GM12874 (cell line): ENCODE results near the gene C5AR1.

Source experiments
- TF ChIP-seq, protein P1 (sequence below): IDR thresholded peaks from 2 replicates; pipeline ENCODE4 v1.5.1; 2011; ENCODE audit warnings: low read depth, mild to moderate bottlenecking, control low read depth, low read length, moderate library complexity; ENCODE audit not compliant: insufficient read depth

Gene C5AR1

DNA sequence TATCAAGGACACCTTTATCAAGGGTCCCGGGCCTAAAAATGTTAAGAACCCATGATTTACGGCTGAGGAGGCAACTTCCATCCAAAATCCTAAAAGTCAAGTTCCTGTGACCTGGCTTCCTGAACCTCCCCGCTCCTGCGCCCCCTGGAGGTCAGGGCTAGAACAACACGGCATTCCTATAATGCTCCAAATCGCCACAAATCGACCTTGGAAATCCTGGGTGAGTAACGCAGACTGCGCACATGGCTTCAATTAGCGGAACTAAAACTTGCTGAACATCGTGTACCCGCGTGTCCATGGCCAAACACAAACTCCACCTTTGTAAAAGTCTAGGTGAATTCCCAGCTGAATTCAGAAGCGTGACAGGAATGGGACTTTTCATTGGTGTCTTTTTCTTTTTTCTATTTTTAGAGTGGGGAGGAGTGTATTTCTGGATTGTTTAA is 4.3 kb upstream of the C5AR1 start:
- TF ChIP-seq, protein P1, sequence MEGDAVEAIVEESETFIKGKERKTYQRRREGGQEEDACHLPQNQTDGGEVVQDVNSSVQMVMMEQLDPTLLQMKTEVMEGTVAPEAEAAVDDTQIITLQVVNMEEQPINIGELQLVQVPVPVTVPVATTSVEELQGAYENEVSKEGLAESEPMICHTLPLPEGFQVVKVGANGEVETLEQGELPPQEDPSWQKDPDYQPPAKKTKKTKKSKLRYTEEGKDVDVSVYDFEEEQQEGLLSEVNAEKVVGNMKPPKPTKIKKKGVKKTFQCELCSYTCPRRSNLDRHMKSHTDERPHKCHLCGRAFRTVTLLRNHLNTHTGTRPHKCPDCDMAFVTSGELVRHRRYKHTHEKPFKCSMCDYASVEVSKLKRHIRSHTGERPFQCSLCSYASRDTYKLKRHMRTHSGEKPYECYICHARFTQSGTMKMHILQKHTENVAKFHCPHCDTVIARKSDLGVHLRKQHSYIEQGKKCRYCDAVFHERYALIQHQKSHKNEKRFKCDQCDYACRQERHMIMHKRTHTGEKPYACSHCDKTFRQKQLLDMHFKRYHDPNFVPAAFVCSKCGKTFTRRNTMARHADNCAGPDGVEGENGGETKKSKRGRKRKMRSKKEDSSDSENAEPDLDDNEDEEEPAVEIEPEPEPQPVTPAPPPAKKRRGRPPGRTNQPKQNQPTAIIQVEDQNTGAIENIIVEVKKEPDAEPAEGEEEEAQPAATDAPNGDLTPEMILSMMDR = peak; percentile 95

DNA sequence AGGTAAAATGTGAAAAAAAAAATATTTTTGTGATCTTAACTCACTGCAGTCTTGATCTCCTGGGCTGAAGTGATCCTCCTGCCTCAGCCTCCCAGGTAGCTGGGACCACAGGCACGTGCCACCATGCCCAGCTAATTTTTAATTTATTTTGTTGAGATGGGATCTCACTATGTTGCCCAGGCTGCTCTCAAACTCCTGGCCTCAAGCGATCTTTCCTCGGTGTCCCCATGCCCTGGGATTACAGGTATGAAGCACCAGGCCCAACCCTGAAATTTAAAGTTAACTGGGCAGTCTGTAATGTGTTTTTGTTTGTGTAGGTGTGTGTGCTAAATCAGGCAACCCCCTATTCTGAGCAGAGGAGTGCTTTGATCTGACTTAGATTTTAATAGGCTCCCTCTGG is 3.4 kb upstream of the C5AR1 start:
- TF ChIP-seq, protein P1 = no peak

DNA sequence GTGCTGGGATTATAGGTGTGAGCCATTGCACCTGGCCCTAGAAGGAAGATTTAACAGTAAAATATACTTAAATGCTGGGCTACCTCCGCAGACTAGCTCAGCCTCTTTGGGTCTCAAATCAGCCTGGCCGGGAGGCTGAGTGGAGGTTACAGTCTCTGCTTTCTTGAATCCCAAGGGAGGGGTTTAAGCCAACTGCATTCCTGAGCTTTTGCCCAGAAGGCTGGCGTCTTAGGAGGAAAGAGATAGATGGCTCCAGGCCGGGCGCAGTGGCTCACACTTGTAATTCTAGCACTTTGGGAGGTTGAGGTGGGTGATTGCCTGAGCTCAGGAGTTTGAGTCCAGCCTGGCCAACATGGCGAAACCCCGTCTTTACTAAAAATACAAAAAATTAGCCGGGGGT is 623 bp upstream of the C5AR1 start:
- TF ChIP-seq, protein P1 = no peak

DNA sequence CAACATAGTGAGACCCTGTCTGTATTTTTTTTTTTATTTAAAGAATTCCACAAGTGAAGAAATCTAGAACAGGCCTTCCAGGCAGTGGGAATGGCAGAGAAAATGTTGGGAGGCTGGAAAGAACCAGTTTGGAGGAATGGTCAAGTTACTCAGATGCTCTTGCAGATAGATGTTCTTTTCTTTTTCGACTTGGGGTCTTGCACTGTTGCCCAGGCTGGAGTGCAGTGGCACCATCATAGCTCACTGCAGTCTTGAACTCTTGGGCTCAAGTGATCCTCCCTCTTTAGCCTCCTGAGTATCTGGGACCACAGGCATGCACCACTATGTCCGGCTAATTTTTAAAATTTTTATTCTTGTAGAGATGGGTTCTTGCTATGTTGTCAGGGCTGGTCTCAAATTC is 662 bp downstream of the C5AR1 start:
- TF ChIP-seq, protein P1 = no peak

DNA sequence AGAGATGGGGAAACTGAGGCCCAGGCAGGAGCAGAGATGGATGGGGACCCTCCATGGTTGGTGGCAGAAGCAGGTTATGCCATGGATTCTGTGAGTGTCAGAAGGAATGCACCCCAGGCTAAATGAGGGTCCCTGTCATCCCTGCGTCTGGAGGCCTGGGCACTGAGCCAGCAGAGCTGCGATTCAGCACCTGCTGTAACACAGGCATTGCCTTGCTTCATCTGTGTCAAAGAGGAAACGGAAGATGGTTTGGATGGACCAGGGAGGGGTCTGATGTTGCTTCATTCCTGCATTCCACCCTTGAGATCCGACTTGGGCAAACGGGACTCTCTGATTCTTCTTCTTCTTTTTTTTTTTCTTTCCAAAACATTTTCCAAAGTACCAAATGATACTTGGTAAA is 1.2 kb downstream of the C5AR1 start:
- TF ChIP-seq, protein P1 = no peak

DNA sequence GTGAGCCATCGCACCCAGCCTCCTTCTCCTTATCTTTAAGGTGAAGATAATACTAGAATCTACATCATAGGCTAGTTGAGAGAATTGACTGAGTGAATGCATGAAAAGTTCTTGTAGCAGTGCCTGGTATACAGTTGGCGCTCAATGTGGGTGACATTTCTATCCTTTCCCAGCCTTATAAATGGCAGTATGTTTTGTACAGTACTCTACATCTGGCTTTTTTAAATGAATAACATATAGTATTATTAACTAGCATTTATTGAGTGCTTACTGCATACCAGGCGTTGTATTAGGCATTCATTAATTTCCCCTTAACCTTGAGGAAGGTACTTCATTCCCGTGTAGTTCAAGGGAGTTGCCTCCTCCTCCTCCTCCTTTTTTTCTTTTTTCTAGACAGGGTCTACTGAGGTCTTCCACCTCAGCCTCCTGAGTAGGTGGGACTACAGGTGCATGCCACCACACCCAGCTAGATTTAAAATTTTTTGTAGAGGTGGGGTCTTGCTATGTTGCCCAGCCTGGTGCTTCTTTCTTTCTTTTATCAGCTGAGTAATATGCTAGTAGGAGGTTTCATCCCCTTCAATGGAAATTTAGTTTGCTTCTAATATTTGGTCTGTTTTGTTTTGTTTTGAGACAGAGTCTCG is 2.8 kb downstream of the C5AR1 start:
- TF ChIP-seq, protein P1 = no peak

DNA sequence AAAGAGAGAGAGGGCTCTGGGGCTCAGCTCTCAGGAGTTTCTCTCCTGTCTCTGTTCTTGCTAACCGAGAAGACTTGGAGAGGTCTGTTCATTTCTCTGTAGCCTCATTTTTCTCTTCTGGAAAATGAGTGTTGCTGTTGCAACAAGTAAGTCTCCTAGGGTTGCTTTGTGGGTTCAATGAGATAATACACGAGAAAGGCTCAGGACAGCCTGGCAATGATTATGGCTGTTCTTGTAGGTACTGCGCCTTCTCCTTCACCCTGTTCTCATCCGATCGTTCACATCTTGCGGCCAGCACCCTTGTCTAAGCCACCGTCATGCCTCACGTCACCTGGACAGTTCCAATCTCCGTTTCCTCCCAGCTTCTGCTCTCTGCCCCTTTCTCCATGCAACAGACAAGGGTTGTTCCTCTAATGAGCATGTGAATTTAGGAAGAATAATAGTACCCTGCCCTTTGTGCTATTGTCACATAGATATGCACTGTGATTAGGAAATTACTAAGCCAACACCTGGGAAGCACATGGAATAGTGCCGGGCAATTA is 4.2 kb downstream of the C5AR1 start:
- TF ChIP-seq, protein P1 = no peak
